ENCODE results near the gene CGNL1.

CGNL1 gene

DNA sequence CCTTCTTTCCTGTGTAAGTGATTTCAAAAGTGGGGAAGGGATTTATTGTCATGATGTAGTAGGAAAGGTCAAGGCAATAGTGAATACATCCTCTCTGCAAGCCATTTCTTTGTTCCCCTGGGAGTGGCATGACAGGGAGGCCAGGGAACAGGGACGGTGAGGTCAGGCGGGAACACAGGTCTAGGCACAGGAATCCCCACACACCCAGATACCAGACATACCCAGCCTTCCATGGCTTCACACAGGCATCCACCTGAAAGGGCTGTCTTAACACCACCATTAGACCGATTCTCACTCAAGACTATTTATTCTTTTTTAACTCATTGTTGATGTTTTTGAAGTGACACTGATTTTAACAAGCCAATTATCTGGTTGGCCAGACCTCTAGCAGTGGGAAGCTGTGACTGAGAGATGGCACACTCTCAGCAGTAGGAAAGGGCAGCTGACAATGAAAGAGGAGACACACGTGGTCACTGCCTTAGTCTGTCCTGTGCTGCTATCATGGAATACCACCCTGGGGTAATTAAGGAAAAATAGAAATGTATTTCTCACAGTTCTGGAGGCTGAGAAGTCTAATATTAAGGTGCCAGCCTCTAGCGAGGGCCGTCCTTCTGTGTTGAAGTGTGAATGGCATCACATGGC lies 140.8 kb downstream of the CGNL1 start:
- no peak for TF ChIP-seq TAF1 (IDR thresholded peaks at IDR 0.05; ENCODE audit: low read depth)
- TF ChIP-seq, protein P1, sequence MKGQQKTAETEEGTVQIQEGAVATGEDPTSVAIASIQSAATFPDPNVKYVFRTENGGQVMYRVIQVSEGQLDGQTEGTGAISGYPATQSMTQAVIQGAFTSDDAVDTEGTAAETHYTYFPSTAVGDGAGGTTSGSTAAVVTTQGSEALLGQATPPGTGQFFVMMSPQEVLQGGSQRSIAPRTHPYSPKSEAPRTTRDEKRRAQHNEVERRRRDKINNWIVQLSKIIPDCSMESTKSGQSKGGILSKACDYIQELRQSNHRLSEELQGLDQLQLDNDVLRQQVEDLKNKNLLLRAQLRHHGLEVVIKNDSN (IDR thresholded peaks at IDR 0.05), result no peak

DNA sequence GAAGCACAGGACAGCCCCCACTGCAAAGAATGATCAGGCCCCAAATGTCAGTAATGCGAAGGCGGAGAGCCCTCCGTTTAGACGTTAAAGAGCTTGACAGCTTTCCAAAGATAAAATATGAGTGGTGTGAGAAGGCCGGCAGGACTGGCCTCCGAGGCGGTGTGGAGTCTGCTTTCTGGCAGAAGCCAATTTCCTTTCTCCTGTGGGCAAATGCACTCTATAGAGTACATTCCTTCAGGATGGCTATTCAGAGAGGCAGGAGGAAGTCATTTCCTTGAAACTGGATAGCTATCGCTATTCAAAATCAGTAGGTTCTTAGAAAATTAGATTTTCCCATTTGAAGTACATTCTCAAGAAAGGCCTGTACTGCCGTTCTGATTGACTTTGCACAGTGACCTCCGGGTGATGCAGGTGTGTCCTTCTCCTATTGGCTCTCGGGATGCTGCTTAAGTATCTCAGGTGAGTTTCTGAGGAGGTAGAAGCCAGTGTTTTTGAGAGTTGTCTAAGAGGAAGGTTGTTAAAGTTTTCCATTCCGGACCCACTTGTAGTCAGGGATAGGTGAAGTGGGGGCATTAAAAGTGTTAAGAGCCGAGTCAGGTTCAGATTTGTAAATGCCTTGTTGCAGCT lies 142.6 kb downstream of the CGNL1 start:
- TF ChIP-seq FOXM1 (IDR thresholded peaks at IDR 0.05; ENCODE audit: borderline replicate concordance, low read depth) (no peak), NFIC (IDR thresholded peaks at IDR 0.05) (no peak), EGR1 (IDR thresholded peaks at IDR 0.05) (no peak), CEBPB (IDR thresholded peaks at IDR 0.05) (no peak), TEAD4 (IDR thresholded peaks at IDR 0.05) (no peak), EP300 (IDR thresholded peaks at IDR 0.05; ENCODE audit: borderline replicate concordance) (no peak), TAF1 (IDR thresholded peaks at IDR 0.05; ENCODE audit: low read depth) (no peak), ZBTB7A (IDR thresholded peaks at IDR 0.05; ENCODE audit: low read depth) (no peak), RAD21 (IDR thresholded peaks at IDR 0.05; ENCODE audit: low read depth) (no peak), YY1 (IDR thresholded peaks at IDR 0.05; ENCODE audit: low read depth) (no peak), CREB1 (IDR thresholded peaks at IDR 0.05; ENCODE audit: low read depth) (no peak), TCF12 (IDR thresholded peaks at IDR 0.05; ENCODE audit: low read depth) (no peak)
- TF ChIP-seq, protein P2, sequence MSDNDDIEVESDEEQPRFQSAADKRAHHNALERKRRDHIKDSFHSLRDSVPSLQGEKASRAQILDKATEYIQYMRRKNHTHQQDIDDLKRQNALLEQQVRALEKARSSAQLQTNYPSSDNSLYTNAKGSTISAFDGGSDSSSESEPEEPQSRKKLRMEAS (IDR thresholded peaks at IDR 0.05), result no peak
- TF ChIP-seq, protein P3, sequence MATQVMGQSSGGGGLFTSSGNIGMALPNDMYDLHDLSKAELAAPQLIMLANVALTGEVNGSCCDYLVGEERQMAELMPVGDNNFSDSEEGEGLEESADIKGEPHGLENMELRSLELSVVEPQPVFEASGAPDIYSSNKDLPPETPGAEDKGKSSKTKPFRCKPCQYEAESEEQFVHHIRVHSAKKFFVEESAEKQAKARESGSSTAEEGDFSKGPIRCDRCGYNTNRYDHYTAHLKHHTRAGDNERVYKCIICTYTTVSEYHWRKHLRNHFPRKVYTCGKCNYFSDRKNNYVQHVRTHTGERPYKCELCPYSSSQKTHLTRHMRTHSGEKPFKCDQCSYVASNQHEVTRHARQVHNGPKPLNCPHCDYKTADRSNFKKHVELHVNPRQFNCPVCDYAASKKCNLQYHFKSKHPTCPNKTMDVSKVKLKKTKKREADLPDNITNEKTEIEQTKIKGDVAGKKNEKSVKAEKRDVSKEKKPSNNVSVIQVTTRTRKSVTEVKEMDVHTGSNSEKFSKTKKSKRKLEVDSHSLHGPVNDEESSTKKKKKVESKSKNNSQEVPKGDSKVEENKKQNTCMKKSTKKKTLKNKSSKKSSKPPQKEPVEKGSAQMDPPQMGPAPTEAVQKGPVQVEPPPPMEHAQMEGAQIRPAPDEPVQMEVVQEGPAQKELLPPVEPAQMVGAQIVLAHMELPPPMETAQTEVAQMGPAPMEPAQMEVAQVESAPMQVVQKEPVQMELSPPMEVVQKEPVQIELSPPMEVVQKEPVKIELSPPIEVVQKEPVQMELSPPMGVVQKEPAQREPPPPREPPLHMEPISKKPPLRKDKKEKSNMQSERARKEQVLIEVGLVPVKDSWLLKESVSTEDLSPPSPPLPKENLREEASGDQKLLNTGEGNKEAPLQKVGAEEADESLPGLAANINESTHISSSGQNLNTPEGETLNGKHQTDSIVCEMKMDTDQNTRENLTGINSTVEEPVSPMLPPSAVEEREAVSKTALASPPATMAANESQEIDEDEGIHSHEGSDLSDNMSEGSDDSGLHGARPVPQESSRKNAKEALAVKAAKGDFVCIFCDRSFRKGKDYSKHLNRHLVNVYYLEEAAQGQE (IDR thresholded peaks at IDR 0.05; ENCODE audit: low read depth), result no peak
- TF ChIP-seq, protein P1 (IDR thresholded peaks at IDR 0.05), result no peak

DNA sequence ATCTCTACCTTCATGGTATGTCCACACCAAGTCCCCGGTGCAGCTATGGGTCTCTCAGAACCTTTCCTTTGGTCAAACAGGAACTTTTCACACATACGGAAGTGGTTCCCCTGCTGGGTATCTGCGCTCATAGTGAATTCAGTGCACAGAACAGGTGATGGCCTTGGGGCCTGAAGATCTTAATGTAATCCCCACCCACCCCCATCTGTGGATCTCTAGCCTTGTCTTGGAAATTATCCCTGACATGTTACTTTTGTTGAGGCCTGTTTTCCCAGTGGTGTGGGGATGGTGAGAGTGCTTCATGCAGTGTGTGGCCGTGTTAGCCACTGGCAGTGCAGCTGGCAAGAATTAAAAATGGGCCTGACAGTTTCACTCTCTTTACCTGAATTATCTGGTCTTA lies 143.5 kb downstream of the CGNL1 start:
- TF ChIP-seq NFIC (IDR thresholded peaks at IDR 0.05) (no peak), TEAD4 (IDR thresholded peaks at IDR 0.05) (no peak), YY1 (IDR thresholded peaks at IDR 0.05; ENCODE audit: low read depth) (no peak), FOXM1 (IDR thresholded peaks at IDR 0.05; ENCODE audit: borderline replicate concordance, low read depth) (no peak)
- TF ChIP-seq, protein P1 (IDR thresholded peaks at IDR 0.05), result no peak

DNA sequence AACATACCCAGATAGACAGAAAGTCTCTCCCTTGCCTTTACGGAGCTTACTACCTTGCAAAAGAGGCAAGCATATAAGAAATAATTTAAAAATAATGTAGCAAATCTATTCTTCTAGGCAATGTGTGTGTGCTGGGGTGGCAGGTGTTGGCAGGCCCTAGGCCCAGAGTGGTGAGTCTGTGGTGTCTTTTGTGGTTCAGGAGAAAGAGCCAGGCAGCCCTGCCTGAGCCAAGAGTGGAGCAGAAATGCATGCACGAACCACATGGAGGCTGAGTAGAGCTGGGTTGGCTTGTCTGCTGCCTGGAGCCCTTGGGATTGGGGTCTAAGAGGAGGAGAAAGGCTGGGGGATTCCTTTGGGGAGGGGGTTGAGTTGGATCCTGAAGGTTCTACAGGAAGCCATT lies 145.2 kb downstream of the CGNL1 start:
- TF ChIP-seq EGR1 (IDR thresholded peaks at IDR 0.05) (no peak), TAF1 (IDR thresholded peaks at IDR 0.05; ENCODE audit: low read depth) (no peak), NFIC (IDR thresholded peaks at IDR 0.05) (no peak), TCF12 (IDR thresholded peaks at IDR 0.05; ENCODE audit: low read depth) (no peak), FOXM1 (IDR thresholded peaks at IDR 0.05; ENCODE audit: borderline replicate concordance, low read depth) (no peak), CREB1 (IDR thresholded peaks at IDR 0.05; ENCODE audit: low read depth) (no peak), CEBPB (IDR thresholded peaks at IDR 0.05) (no peak), RAD21 (IDR thresholded peaks at IDR 0.05; ENCODE audit: low read depth) (no peak), YY1 (IDR thresholded peaks at IDR 0.05; ENCODE audit: low read depth) (no peak)
- TF ChIP-seq, protein P1 (IDR thresholded peaks at IDR 0.05), result no peak

DNA sequence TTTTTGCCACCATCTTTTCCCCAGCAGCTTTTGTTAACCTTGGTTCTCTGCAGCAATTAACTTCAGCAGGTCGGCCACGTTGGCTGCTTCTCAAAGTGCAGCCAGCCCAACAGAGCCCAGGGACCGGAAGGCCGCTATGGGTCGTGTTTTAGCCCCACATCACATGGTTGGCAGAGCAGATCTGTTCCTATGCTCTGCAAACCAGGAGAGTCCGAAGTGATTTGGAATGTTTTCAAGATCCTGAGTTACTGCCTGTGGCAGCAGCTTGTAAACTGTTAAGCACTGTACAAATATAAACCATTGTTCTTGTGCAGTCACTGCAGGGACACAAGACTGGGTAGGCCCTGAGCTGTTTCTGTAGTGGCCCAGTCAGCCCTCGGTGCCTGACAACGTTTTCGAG lies 145.8 kb downstream of the CGNL1 start:
- no peak for TF ChIP-seq ZBTB7A (IDR thresholded peaks at IDR 0.05; ENCODE audit: low read depth)
- TF ChIP-seq RAD21 (IDR thresholded peaks at IDR 0.05; ENCODE audit: low read depth), result no peak
- TF ChIP-seq EGR1 (IDR thresholded peaks at IDR 0.05), result no peak
- 0 out of 2 replicates have a peak, but pooled peaks have one; percentile 52 for TF ChIP-seq YY1 (IDR thresholded peaks at IDR 0.05; ENCODE audit: low read depth)
- TF ChIP-seq, protein P2 (IDR thresholded peaks at IDR 0.05), result peak; percentile 80
- TF ChIP-seq, protein P3 (IDR thresholded peaks at IDR 0.05; ENCODE audit: low read depth), result no peak
- peak; percentile 89 for TF ChIP-seq EP300 (IDR thresholded peaks at IDR 0.05; ENCODE audit: borderline replicate concordance)
- no peak; the same call in 1 of the 2 replicates for TF ChIP-seq FOXM1 (IDR thresholded peaks at IDR 0.05; ENCODE audit: borderline replicate concordance, low read depth)
- peak; percentile 89 for TF ChIP-seq NFIC (IDR thresholded peaks at IDR 0.05)
- TF ChIP-seq TCF12 (IDR thresholded peaks at IDR 0.05; ENCODE audit: low read depth), result peak; percentile 78
- no peak for TF ChIP-seq CEBPB (IDR thresholded peaks at IDR 0.05)
- TF ChIP-seq TEAD4 (IDR thresholded peaks at IDR 0.05), result peak; percentile 67
- TF ChIP-seq, protein P1 (IDR thresholded peaks at IDR 0.05), result peak; percentile 75
- TF ChIP-seq TAF1 (IDR thresholded peaks at IDR 0.05; ENCODE audit: low read depth), result 0 out of 2 replicates have a peak, but pooled peaks have one; percentile 50
- TF ChIP-seq CREB1 (IDR thresholded peaks at IDR 0.05; ENCODE audit: low read depth), result no peak
